Transverse colon (tissue), 4 donors: Measurements from ENCODE around the gene LAMTOR1. TPM values are rescaled to one million over a fixed set of nuclear protein-coding genes. Genes with fewer than 3 reads are reported as not detected.
"Not testable (repeated sequence)": the region's sequence is repeated elsewhere in the genome, so short reads cannot be mapped to it uniquely, and the experiment has no call there.

Experiments
- DNase-seq: peaks from one replicate; pipeline ENCODE4 v3.0.0-alpha.2; 2019
- H3K27ac ChIP-seq, 4 donors: fragments of 200-600 bp; sonication (generic); 2 replicates each; pipeline ENCODE4 v1.5.1; 2016 to 2018; ENCODE audit warnings: inconsistent platforms in 4 of 4
- H3K27me3 ChIP-seq: fragments of 200-600 bp; sonication (generic); 2 replicates; pipeline ENCODE4 v1.5.1; 2017; ENCODE audit warnings: inconsistent platforms
- H3K36me3 ChIP-seq, 4 donors: fragments of 200-600 bp; sonication (generic); 2 replicates each; pipeline ENCODE4 v1.5.1; 2017 to 2019; ENCODE audit warnings: inconsistent platforms in 4 of 4
- H3K4me1 ChIP-seq, 4 donors: fragments of 200-600 bp; sonication (generic); 2 replicates each; pipeline ENCODE4 v1.5.1; 2017 to 2020; ENCODE audit warnings: inconsistent platforms in 4 of 4
- H3K4me3 ChIP-seq, 4 donors: fragments of 200-600 bp; sonication (generic); 1 replicate in 1 of 4; 2 replicates in 3 of 4; pipeline versions ENCODE4 v1.5.1 to v1.6.1; 2017 to 2019; ENCODE audit warnings: inconsistent platforms in 4 of 4
- H3K9me3 ChIP-seq, 2 donors: fragments of 200-600 bp; sonication (generic); 2 replicates each; pipeline ENCODE4 v1.5.1; 2017 to 2019; ENCODE audit warnings: inconsistent platforms in 2 of 2
- EP300 ChIP-seq: sonication (generic); formaldehyde crosslinking; IDR thresholded peaks from one replicate; pipeline ENCODE4 v1.6.1; 2017; ENCODE audit warnings: antibody characterized with exemption, low read depth
- POLR2A ChIP-seq: fragments of 450-650 bp; IDR thresholded peaks from one replicate; pipeline ENCODE4 v1.6.1; 2016; ENCODE audit warnings: antibody characterized with exemption, mild to moderate bottlenecking, moderate library complexity
- POLR2AphosphoS5 ChIP-seq, 3 donors: sonication (generic); formaldehyde crosslinking; IDR thresholded peaks; one replicate each; pipeline ENCODE4 v1.6.1; 2016; ENCODE audit warnings: antibody characterized with exemption in 3 of 3
- WGBS, 2 donors: methylation state at CpG; one replicate each; pipeline ENCODE4 v1.1.5; 2018; ENCODE audit warnings: low coverage in 1 of 2; 5-methylcytosine and 5-hydroxymethylcytosine counted together
- in situ Hi-C, 4 donors: fragments of 200-750 bp; cut with MboI; loops; one replicate each; pipeline versions ENCODE4 v1.15.0 to v1.15.1; 2017; ENCODE audit warnings: low sequenced_read_pairs in 3 of 4, low pct_ligation_motif_present in 1 of 4, low pct_unique_long_range_greater_than_20kb in 1 of 4
- intact Hi-C: fragments of 100-400 bp; cut with DNase I; formaldehyde crosslinking; loops from one replicate; pipeline ENCODE4 v1.15.1; 2023; ENCODE audit warnings: low total_unique reads
- total RNA-seq, 4 donors: library from RNA; depleted of rRNA; stranded (reverse); fragments of >200 nt; gene quantifications; one replicate each; pipeline ENCODE4 v1.1.0, GENCODE V29; 2016
- TF ChIP-seq, protein P1 (sequence below), 5 experiments: fragments of 200-600 bp in 3 of 5; fragments of 450-650 bp in 2 of 5; sonication (generic) in 3 of 5; IDR thresholded peaks; 1 replicate in 2 of 5; 2 replicates in 3 of 5; pipeline ENCODE4 v1.5.1; 2016 to 2017; ENCODE audit warnings: antibody characterized with exemption in 5 of 5, inconsistent platforms in 3 of 5, mild to moderate bottlenecking in 2 of 5, moderate library complexity in 1 of 5

Gene LAMTOR1
- 100 to 1,000 TPM in 2 of 4 donors, 10 to 100 TPM in 2; 59.1 to 156 (median 102) TPM for total RNA-seq

DNA sequence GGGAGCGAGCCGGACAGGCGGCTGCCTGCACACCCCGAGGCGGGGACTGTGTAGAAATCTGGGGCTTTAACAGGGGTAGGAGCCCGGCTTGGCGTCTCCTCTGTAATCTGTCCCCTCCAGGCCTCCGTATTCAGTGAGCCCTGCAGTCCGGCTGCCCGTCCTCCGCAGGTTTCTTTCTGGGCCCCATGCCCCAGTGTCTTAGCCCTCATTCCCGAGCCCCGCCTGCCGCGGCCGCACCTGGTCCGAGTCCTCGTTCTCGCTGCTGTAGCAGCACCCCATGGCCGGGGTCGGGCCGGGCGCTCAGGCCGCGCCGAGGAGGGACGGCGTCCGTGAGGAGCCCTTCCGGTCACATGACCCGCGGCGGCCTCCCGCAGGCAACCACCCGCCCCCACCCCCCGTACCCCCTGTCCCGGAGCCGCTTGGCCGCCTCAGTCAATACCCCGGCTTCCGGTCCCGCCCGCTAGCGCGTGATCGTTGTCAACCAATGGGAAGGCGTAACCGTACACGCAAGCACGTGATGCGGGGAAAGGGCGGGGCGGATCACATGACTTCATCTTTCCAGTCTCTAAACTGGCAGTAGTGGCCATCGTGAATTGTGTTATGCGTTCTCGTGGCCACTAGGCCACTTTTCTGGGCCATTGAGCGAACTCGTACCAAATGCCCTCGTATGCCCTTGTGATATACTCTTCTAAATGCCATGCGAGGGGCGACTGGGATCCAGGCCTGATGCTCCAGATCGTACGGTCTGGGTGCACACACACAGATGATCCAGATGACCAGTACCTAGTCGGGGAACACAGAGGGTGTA lies at the start of gene LAMTOR1:
TSS of gene LAMTOR1 (minus strand) at position 352 of the 808 bp plus-strand sequence. CDS start at position 279, 73 bp downstream.
- in situ Hi-C loops (no loop called here), intact Hi-C loops (no loop called here)
- no peaks in the 10 kb centered on the region for H3K9me3 ChIP-seq
- peak within 1 kb of the TSS; percentile 94 to 99 (median 96) for H3K27ac ChIP-seq
- WGBS, 2 donors, result 7% methylated on average over 45 of the region's 64 CpGs; no CpG with 5 or more reads in 1 of the 2 donors
- TF ChIP-seq, protein P1, sequence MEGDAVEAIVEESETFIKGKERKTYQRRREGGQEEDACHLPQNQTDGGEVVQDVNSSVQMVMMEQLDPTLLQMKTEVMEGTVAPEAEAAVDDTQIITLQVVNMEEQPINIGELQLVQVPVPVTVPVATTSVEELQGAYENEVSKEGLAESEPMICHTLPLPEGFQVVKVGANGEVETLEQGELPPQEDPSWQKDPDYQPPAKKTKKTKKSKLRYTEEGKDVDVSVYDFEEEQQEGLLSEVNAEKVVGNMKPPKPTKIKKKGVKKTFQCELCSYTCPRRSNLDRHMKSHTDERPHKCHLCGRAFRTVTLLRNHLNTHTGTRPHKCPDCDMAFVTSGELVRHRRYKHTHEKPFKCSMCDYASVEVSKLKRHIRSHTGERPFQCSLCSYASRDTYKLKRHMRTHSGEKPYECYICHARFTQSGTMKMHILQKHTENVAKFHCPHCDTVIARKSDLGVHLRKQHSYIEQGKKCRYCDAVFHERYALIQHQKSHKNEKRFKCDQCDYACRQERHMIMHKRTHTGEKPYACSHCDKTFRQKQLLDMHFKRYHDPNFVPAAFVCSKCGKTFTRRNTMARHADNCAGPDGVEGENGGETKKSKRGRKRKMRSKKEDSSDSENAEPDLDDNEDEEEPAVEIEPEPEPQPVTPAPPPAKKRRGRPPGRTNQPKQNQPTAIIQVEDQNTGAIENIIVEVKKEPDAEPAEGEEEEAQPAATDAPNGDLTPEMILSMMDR (IDR thresholded peaks at IDR 0.05), result peak; percentile 39 to 89 (median 43)
- TF ChIP-seq POLR2AphosphoS5 (IDR thresholded peaks at IDR 0.05) (peak; percentile 71 to 92 (median 89)), EP300 (no peak), POLR2A (peak; percentile 89)
- H3K36me3 ChIP-seq, result peaks cover 0 to 13% (median 5%) of the 10 kb centered on the region in 4 donors
- peak within 1 kb of the TSS; percentile 84 to 94 (median 90) for H3K4me3 ChIP-seq
- H3K4me1 ChIP-seq, result peaks cover 8 to 36% (median 28%) of the 10 kb centered on the region in 4 donors
- DNase-seq, result peak; percentile 100
- no peaks in the 10 kb centered on the region for H3K27me3 ChIP-seq

- TF ChIP-seq POLR2A (no peak), EP300 (no peak), POLR2AphosphoS5 (IDR thresholded peaks at IDR 0.05) (no peak)
- TF ChIP-seq, protein P1 (IDR thresholded peaks at IDR 0.05), result no peak
- no peaks in the 10 kb centered on the region for H3K27me3 ChIP-seq
- no peak overlapping the region for H3K4me3 ChIP-seq
- H3K27ac ChIP-seq, result no peak overlapping the region
- no peaks in the 10 kb centered on the region for H3K36me3 ChIP-seq
- H3K4me1 ChIP-seq, result no peaks in the 10 kb centered on the region
- intact Hi-C loops (no loop called here), in situ Hi-C loops (no loop called here)
- no peak for DNase-seq
- 72 to 81% methylated on average over 4 of the region's 4 CpGs for WGBS, 2 donors
- no peaks in the 10 kb centered on the region for H3K9me3 ChIP-seq
Observed at GRCh38 chr11:72150882-72151281, 47.8 kb upstream of the LAMTOR1 start.

DNA sequence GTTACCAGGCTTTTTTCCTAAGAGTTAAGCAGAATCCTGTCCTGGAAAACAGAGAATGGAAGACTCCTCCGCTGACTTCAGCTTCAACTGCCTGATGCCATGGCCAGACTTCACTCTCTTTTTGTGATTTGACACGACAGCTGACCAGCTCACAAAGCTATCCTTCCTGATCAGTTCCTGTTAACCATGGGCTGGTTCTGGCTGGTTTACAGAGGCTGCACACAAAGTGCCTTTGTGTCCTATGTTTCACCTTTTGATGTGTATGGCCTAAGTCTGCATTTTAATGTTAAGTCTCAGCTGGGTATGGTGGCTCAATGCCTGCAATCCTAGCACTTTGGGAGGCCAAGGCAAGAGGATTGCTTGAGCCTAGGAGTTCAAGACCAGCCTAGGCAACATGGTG lies 43.5 kb upstream of the LAMTOR1 start:
- DNase-seq, result no peak
- Histone ChIP-seq H3K27ac (no peak overlapping the region), H3K4me3 (no peak overlapping the region), H3K4me1 (peaks cover 0 to 6% (median 0%) of the 10 kb centered on the region in 4 donors), H3K27me3 (no peaks in the 10 kb centered on the region), H3K36me3 (no peaks in the 10 kb centered on the region), H3K9me3 (no peaks in the 10 kb centered on the region)
- in situ Hi-C loops (no loop called here), intact Hi-C loops (no loop called here)
- 39 to 71% methylated on average over 1 to 2 of the region's 2 CpGs for WGBS, 2 donors
- TF ChIP-seq POLR2A, result no peak
- TF ChIP-seq, protein P1 (IDR thresholded peaks at IDR 0.05), result no peak
- TF ChIP-seq EP300, result no peak
- no peak for TF ChIP-seq POLR2AphosphoS5 (IDR thresholded peaks at IDR 0.05)

DNA sequence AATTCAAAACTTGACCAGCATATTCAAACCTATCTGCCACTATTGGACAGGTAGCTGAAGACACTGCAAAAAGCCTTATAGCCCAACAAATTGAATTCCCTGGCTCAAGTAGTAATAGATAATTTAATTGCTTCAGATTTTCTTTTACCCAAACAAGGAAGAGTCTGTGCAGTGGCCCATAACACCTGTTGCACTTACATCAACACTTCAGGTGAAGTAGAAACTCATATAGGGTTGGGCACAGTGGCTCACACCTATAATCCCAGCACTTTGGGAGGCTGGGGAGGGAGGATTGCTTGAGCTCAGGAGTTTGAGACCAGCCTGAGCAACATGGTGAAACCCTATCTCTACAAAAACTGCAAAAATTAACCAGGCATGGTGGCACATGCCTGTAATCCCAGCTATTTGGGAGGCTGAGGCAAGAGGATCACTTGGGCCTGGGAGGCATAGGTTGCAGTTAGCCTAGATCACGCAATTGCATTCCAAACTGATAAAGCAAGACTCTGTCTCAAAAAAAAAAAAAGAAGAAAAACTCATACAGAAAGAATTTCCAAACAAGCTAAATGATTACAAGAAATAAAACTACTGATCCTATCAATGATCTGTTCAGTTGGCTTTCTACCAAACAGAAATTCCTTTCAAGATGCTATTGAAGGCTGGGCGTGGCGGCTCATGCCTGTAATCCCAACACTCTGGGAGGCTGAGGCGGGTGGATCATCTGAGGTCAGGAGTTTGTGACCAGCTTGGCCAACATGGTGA lies 41.9 kb upstream of the LAMTOR1 start:
- intact Hi-C loops (no loop called here), in situ Hi-C loops (no loop called here)
- no peaks in the 10 kb centered on the region for H3K9me3 ChIP-seq
- WGBS, 2 donors, result 60 to 86% methylated on average over 3 to 4 of the region's 4 CpGs
- no peaks in the 10 kb centered on the region for H3K36me3 ChIP-seq
- no peak overlapping the region for H3K4me3 ChIP-seq
- H3K27ac ChIP-seq, result no peak overlapping the region
- no peaks in the 10 kb centered on the region for H3K27me3 ChIP-seq
- H3K4me1 ChIP-seq, result peaks cover 0 to 6% (median 0%) of the 10 kb centered on the region in 4 donors
- no peak for DNase-seq
- TF ChIP-seq POLR2A, result no peak
- TF ChIP-seq POLR2AphosphoS5 (IDR thresholded peaks at IDR 0.05), result no peak
- no peak for TF ChIP-seq EP300
- TF ChIP-seq, protein P1 (IDR thresholded peaks at IDR 0.05), result no peak

DNA sequence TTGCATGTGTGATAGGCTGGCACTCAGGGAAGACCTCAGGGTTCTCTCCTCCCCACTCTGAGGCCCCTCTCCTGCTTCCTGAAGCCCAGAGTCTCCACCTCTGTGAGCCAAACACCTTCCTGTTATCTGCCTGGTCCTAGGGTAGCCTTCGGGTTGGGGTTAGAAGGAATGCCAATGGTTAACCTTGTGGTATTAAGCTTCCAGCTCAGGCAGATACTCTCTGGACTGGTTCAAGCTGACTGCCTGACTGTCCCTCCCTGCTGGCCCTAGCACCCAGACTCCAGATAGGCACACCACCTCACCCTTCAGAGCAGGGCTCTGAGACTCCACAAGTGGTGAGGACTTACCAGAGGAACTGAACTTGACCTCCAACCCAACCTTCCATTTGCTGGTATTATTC lies 39.4 kb upstream of the LAMTOR1 start:
- H3K27me3 ChIP-seq, H3K36me3 ChIP-seq, H3K9me3 ChIP-seq, intact Hi-C loops, H3K4me3 ChIP-seq, H3K27ac ChIP-seq, H3K4me1 ChIP-seq, DNase-seq, in situ Hi-C loops: not testable (repeated sequence)
- 80% methylated on average over 1 of the region's 1 CpG; no CpG with 5 or more reads in 1 of the 2 donors for whole genome bisulfite sequencing, 2 donors

- intact Hi-C loops, H3K4me1 ChIP-seq, H3K27me3 ChIP-seq, H3K9me3 ChIP-seq, H3K27ac ChIP-seq, H3K36me3 ChIP-seq, DNase-seq, H3K4me3 ChIP-seq, in situ Hi-C loops: not testable (repeated sequence)
- WGBS, 2 donors, result 82% methylated on average over 1 of the region's 1 CpG; no CpG with 5 or more reads in 1 of the 2 donors
Observed at GRCh38 chr11:72142086-72142485, 39.0 kb upstream of the LAMTOR1 start.
